ENCODE results near the gene ALAS1. TPM values are rescaled to one million over a fixed set of nuclear protein-coding genes. Genes with fewer than 3 reads are reported as not detected.

Gene ALAS1
- total RNA-seq, 1 experiment from 2014 or later: 58.6 TPM

DNA sequence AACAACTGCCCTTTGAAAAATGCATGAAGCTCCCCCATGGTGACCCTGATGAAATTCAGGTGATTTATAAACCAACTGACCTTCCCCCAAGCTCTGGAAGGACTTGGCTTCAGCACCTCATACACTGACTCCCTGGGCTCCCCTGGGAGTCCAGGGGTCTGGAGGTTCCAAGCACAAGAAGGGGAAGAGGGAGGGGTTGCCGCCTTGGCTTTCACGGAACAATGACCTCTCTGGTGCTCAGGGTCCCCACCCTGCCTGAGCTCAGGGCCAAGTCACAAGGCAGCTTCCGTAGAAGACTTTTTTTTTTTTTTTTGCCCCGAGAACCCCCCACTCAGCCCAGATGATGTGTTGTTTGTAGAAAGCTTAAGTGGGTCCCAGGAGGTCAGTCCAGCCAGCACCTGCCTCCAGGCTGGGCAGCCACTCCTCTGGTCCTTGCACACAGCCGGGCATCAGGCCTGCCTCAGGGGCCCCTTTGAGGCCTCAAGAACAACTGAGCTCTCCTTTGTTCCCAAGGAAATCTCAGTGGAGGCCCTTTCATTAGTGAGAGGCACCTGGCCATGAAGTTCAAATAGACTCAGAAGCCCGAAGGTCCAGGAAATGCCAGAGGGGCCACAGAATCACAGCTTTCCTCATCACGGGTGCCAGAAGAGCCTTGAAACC is 14.0 kb upstream of the ALAS1 start:
- no peaks in the 10 kb centered on the region for H3K4me1 ChIP-seq (ENCODE audit: insufficient read depth, low read length, poor library complexity, severe bottlenecking)
- DNase-seq (ENCODE audit: low spot score): no peak
- no TSS peak for BruUV-seq (replicated peaks)
- H3K27ac ChIP-seq (ENCODE audit: low read depth, low read length, poor library complexity, severe bottlenecking): no peak overlapping the region
- no peak overlapping the region for H3K4me3 ChIP-seq (ENCODE audit: low read depth, low read length, poor library complexity, severe bottlenecking)
- TF ChIP-seq, protein P1, sequence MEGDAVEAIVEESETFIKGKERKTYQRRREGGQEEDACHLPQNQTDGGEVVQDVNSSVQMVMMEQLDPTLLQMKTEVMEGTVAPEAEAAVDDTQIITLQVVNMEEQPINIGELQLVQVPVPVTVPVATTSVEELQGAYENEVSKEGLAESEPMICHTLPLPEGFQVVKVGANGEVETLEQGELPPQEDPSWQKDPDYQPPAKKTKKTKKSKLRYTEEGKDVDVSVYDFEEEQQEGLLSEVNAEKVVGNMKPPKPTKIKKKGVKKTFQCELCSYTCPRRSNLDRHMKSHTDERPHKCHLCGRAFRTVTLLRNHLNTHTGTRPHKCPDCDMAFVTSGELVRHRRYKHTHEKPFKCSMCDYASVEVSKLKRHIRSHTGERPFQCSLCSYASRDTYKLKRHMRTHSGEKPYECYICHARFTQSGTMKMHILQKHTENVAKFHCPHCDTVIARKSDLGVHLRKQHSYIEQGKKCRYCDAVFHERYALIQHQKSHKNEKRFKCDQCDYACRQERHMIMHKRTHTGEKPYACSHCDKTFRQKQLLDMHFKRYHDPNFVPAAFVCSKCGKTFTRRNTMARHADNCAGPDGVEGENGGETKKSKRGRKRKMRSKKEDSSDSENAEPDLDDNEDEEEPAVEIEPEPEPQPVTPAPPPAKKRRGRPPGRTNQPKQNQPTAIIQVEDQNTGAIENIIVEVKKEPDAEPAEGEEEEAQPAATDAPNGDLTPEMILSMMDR (conservative IDR thresholded peaks at IDR 0.05; ENCODE audit: low read depth, low read length): no peak
- no peak for TF ChIP-seq EZH2 (IDR thresholded peaks at IDR 0.05; ENCODE audit: borderline replicate concordance, low read depth, low read length, poor library complexity, severe bottlenecking)
- ChIA-PET CTCF (no interaction called here), POLR2A (ENCODE audit: low non-redundant PET) (no interaction called here)
- no peaks in the 10 kb centered on the region for H3K36me3 ChIP-seq (ENCODE audit: insufficient read depth, low read length, poor library complexity, severe bottlenecking)
- H3K27me3 ChIP-seq (replicated peaks; ENCODE audit: insufficient read depth, low read depth, low read length, poor library complexity): no peaks in the 10 kb centered on the region
- intact Hi-C loops (cut with micrococcal nuclease; ENCODE audit: unreplicated experiment): no loop called here
- no peaks in the 10 kb centered on the region for H3K9me3 ChIP-seq (ENCODE audit: low read depth, low read length, poor library complexity, severe bottlenecking)

DNA sequence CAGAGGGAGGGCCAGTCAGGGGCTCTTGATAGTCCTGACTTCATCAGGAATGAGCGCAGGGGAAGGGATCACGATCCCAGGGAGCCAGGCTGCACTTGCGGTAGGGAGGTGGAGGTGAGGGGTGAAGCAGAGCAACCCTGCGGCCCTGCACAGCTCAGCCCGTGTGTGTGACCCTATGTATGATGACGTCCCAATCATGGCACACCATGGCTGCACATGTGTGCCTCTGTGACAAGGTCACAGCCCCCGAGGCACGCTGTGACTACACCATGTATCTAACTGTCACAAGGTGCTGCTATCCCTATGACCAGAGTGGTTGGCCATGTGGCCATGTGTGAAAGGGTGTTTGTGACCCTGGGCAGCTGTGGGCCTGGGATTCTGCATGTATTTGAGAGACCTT is 13.3 kb upstream of the ALAS1 start:
- Histone ChIP-seq H3K27me3 (replicated peaks; ENCODE audit: insufficient read depth, low read depth, low read length, poor library complexity) (no peaks in the 10 kb centered on the region), H3K27ac (ENCODE audit: low read depth, low read length, poor library complexity, severe bottlenecking) (no peak overlapping the region), H3K36me3 (ENCODE audit: insufficient read depth, low read length, poor library complexity, severe bottlenecking) (no peaks in the 10 kb centered on the region), H3K4me1 (ENCODE audit: insufficient read depth, low read length, poor library complexity, severe bottlenecking) (no peaks in the 10 kb centered on the region), H3K4me3 (ENCODE audit: low read depth, low read length, poor library complexity, severe bottlenecking) (no peak overlapping the region), H3K9me3 (ENCODE audit: low read depth, low read length, poor library complexity, severe bottlenecking) (no peaks in the 10 kb centered on the region)
- ChIA-PET POLR2A (ENCODE audit: low non-redundant PET) (no interaction called here), CTCF (no interaction called here)
- intact Hi-C loops (cut with micrococcal nuclease; ENCODE audit: unreplicated experiment): no loop called here
- BruUV-seq (replicated peaks): no TSS peak
- no peak for DNase-seq (ENCODE audit: low spot score)
- TF ChIP-seq, protein P1 (conservative IDR thresholded peaks at IDR 0.05; ENCODE audit: low read depth, low read length): no peak
- TF ChIP-seq EZH2 (IDR thresholded peaks at IDR 0.05; ENCODE audit: borderline replicate concordance, low read depth, low read length, poor library complexity, severe bottlenecking): no peak

GRCh38 chr3:52185311-52185710 is 12.6 kb upstream of the ALAS1 start:
- DNase-seq (ENCODE audit: low spot score): no peak
- Histone ChIP-seq H3K9me3 (ENCODE audit: low read depth, low read length, poor library complexity, severe bottlenecking) (no peaks in the 10 kb centered on the region), H3K4me1 (ENCODE audit: insufficient read depth, low read length, poor library complexity, severe bottlenecking) (no peaks in the 10 kb centered on the region), H3K4me3 (ENCODE audit: low read depth, low read length, poor library complexity, severe bottlenecking) (no peak overlapping the region), H3K36me3 (ENCODE audit: insufficient read depth, low read length, poor library complexity, severe bottlenecking) (no peaks in the 10 kb centered on the region), H3K27ac (ENCODE audit: low read depth, low read length, poor library complexity, severe bottlenecking) (no peak overlapping the region), H3K27me3 (replicated peaks; ENCODE audit: insufficient read depth, low read depth, low read length, poor library complexity) (no peaks in the 10 kb centered on the region)
- POLR2A ChIA-PET (ENCODE audit: low non-redundant PET): no interaction called here
- CTCF ChIA-PET: no interaction called here
- no peak for TF ChIP-seq EZH2 (IDR thresholded peaks at IDR 0.05; ENCODE audit: borderline replicate concordance, low read depth, low read length, poor library complexity, severe bottlenecking)
- TF ChIP-seq, protein P1 (conservative IDR thresholded peaks at IDR 0.05; ENCODE audit: low read depth, low read length): no peak
- BruUV-seq (replicated peaks): no TSS peak
- intact Hi-C loops (cut with micrococcal nuclease; ENCODE audit: unreplicated experiment): no loop called here

Measured in A673 (cell line).